Chondrocyte (in vitro differentiated cells): ENCODE measurements around the gene TXNIP. TPM values are rescaled to one million over a fixed set of nuclear protein-coding genes. Genes with fewer than 3 reads are reported as not detected.
A peak's percentile ranks its signal among the peaks of the same experiment; 100 is the strongest.

Experiments used
- DNase-seq: peaks from one replicate; pipeline ENCODE4 v3.0.0; 2021; ENCODE audit warnings: mixed read lengths, low spot score
- H3K27ac Mint-ChIP-seq: one replicate; pipeline ENCODE4 v1.8.0; 2021; ENCODE audit warnings: mild to moderate bottlenecking, moderate library complexity, mixed read lengths; ENCODE audit not compliant: unreplicated experiment
- H3K27me3 Mint-ChIP-seq: 2 replicates; pipeline ENCODE4 v1.8.0; 2021; ENCODE audit warnings: low read depth, mixed read lengths
- H3K36me3 Mint-ChIP-seq: 2 replicates; pipeline ENCODE4 v1.8.0; 2021; ENCODE audit warnings: low read depth, mixed read lengths
- H3K4me1 Mint-ChIP-seq: 2 replicates; pipeline ENCODE4 v1.8.0; 2021; ENCODE audit warnings: low read depth, mild to moderate bottlenecking, mixed read lengths
- H3K4me3 Mint-ChIP-seq: one replicate; pipeline ENCODE4 v1.8.0; 2021; ENCODE audit warnings: mild to moderate bottlenecking, moderate library complexity, mixed read lengths; ENCODE audit not compliant: unreplicated experiment
- H3K9me3 Mint-ChIP-seq: 2 replicates; pipeline ENCODE4 v1.8.0; 2021; ENCODE audit warnings: low read depth, mixed read lengths
- total RNA-seq: library from RNA; stranded (reverse); gene quantifications from 3 replicates; pipeline ENCODE4 v1.2.1, GENCODE V29; 2021
- TF ChIP-seq, protein P1 (sequence below): fragments of 200-600 bp; sonication (generic); IDR thresholded peaks from 2 replicates; pipeline ENCODE4 v1.5.0; 2021; ENCODE audit warnings: antibody characterized with exemption, mild to moderate bottlenecking, moderate library complexity

The TXNIP gene
- total RNA-seq, 1 donor from 2014 or later = 3.8 TPM

DNA sequence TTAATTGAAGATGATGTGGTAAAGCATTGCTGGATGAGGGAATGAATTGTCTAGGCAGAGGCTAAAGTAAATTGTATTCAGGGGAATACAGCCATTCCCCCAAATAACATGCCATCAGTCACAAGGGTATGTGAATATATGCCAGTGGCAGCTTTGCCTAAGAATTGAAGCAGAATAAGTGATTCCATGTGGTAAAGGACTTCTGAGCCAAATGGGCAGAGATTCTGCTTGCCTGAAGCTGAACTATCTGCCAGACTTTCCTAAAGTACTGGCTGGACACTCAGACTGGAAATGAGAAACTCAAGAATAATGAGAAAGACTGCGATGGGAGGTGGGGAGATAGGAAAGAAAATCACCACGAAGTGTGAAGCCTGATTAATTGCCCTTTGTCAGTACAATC, 40.9 kb downstream of the TXNIP start:
- DNase-seq = no peak
- TF ChIP-seq, protein P1, sequence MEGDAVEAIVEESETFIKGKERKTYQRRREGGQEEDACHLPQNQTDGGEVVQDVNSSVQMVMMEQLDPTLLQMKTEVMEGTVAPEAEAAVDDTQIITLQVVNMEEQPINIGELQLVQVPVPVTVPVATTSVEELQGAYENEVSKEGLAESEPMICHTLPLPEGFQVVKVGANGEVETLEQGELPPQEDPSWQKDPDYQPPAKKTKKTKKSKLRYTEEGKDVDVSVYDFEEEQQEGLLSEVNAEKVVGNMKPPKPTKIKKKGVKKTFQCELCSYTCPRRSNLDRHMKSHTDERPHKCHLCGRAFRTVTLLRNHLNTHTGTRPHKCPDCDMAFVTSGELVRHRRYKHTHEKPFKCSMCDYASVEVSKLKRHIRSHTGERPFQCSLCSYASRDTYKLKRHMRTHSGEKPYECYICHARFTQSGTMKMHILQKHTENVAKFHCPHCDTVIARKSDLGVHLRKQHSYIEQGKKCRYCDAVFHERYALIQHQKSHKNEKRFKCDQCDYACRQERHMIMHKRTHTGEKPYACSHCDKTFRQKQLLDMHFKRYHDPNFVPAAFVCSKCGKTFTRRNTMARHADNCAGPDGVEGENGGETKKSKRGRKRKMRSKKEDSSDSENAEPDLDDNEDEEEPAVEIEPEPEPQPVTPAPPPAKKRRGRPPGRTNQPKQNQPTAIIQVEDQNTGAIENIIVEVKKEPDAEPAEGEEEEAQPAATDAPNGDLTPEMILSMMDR = no peak
- Mint-ChIP-seq H3K9me3 (no peaks in the 10 kb centered on the region), H3K36me3 (peaks cover 4% of the 10 kb centered on the region), H3K27ac (peak overlapping the region; percentile 78), H3K27me3 (no peaks in the 10 kb centered on the region), H3K4me3 (peak overlapping the region; percentile 79), H3K4me1 (peaks cover 62% of the 10 kb centered on the region)

DNA sequence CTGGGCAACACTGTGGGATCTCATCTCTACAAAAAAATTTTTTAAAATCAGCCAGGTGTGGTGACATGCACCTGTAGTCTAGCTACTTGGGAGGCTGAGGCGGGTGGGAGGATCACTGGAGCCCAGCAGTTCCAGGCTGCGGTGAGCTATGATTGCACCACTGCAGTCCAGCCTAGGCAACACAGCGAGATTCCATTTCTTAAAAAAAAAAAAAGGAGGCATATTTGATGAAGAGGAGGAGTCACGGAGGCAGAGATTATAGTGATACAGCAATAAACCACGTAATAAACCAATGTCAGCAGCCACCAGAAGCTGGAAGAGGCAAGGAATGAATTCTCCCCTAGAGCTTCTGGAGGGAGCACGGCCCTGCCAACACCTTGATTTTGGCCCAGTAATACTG, 42.5 kb downstream of the TXNIP start:
- Mint-ChIP-seq H3K9me3 (no peaks in the 10 kb centered on the region), H3K4me1 (peaks cover 59% of the 10 kb centered on the region), H3K36me3 (peaks cover 8% of the 10 kb centered on the region), H3K27ac (no peak overlapping the region), H3K4me3 (no peak overlapping the region), H3K27me3 (no peaks in the 10 kb centered on the region)
- TF ChIP-seq, protein P1 = no peak
- no peak for DNase-seq

- H3K36me3 Mint-ChIP-seq = peaks cover 8% of the 10 kb centered on the region
- peaks cover 51% of the 10 kb centered on the region for H3K4me1 Mint-ChIP-seq
- no peaks in the 10 kb centered on the region for H3K27me3 Mint-ChIP-seq
Measured at GRCh38 chr1:145952903-145953302, 43.5 kb downstream of the TXNIP start.

DNA sequence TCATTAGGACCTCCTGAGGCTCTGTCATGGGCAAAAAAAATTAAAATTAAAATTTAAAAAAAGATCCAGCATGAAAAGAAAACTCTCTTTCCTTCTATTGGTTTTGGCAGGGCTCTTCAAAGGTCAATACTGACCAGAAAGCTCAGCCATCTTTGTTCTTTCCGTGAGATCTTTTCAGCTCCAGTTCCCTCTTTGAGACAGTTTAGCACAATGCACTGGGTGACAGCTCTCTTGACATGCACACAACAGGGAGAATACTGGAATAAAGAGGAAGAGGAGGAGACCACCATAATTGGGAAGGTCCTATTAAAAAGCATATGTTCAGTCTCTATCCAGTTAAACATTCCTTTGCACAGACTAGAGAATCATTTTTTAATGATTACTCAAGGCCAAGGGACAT, 44.9 kb downstream of the TXNIP start:
- H3K36me3 Mint-ChIP-seq = peaks cover 8% of the 10 kb centered on the region
- no peaks in the 10 kb centered on the region for H3K9me3 Mint-ChIP-seq
- H3K27me3 Mint-ChIP-seq = no peaks in the 10 kb centered on the region
- DNase-seq = no peak
- no peak overlapping the region for H3K4me3 Mint-ChIP-seq
- H3K4me1 Mint-ChIP-seq = peaks cover 43% of the 10 kb centered on the region
- H3K27ac Mint-ChIP-seq = no peak overlapping the region
- TF ChIP-seq, protein P1 = no peak

More at GRCh38 chr1:145952903-145953302, 43.5 kb downstream of the TXNIP start:
- TF ChIP-seq, protein P1 = no peak
- DNase-seq = no peak
- Mint-ChIP-seq H3K9me3 (no peaks in the 10 kb centered on the region), H3K27ac (no peak overlapping the region), H3K4me3 (no peak overlapping the region)

DNA sequence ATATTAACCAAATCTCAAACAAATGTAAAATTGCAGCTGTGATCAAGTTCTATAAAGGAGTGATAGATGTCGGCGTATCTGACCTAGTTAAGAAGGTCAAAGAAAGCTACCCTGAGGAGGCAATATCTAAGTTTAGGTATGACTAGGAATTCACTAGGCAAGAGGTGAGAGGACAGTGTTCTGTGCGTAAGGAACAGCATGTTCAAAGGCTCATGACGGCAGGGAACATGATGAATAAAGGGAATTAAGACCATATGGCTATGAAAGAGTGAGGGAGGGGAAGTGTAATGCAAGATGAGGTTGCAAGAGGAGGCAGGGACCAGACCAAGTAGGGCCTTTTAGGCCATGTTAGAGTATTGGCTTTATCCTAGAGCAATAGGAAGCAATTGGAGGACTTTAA, 47.2 kb downstream of the TXNIP start:
- peak overlapping the region; percentile 23 for H3K27ac Mint-ChIP-seq
- no peak overlapping the region for H3K4me3 Mint-ChIP-seq
- no peaks in the 10 kb centered on the region for H3K9me3 Mint-ChIP-seq
- no peak for DNase-seq
- peaks cover 8% of the 10 kb centered on the region for H3K36me3 Mint-ChIP-seq
- TF ChIP-seq, protein P1 = no peak
- H3K4me1 Mint-ChIP-seq = peaks cover 20% of the 10 kb centered on the region
- H3K27me3 Mint-ChIP-seq = no peaks in the 10 kb centered on the region
